GM19372 (cell line): ENCODE data around the gene LTV1.
"Not testable (repeated sequence)": the region's sequence is repeated elsewhere in the genome, so short reads cannot be mapped to it uniquely, and the experiment has no call there.

Source experiments
- ATAC-seq: cut with Tn5 transposase; IDR thresholded peaks from one replicate; pipeline ENCODE4 v1.9.1; 2021; ENCODE audit warnings: mild to moderate bottlenecking, low read depth, moderate library complexity; ENCODE audit not compliant: unreplicated experiment

Gene LTV1, protein sequence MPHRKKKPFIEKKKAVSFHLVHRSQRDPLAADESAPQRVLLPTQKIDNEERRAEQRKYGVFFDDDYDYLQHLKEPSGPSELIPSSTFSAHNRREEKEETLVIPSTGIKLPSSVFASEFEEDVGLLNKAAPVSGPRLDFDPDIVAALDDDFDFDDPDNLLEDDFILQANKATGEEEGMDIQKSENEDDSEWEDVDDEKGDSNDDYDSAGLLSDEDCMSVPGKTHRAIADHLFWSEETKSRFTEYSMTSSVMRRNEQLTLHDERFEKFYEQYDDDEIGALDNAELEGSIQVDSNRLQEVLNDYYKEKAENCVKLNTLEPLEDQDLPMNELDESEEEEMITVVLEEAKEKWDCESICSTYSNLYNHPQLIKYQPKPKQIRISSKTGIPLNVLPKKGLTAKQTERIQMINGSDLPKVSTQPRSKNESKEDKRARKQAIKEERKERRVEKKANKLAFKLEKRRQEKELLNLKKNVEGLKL

DNA sequence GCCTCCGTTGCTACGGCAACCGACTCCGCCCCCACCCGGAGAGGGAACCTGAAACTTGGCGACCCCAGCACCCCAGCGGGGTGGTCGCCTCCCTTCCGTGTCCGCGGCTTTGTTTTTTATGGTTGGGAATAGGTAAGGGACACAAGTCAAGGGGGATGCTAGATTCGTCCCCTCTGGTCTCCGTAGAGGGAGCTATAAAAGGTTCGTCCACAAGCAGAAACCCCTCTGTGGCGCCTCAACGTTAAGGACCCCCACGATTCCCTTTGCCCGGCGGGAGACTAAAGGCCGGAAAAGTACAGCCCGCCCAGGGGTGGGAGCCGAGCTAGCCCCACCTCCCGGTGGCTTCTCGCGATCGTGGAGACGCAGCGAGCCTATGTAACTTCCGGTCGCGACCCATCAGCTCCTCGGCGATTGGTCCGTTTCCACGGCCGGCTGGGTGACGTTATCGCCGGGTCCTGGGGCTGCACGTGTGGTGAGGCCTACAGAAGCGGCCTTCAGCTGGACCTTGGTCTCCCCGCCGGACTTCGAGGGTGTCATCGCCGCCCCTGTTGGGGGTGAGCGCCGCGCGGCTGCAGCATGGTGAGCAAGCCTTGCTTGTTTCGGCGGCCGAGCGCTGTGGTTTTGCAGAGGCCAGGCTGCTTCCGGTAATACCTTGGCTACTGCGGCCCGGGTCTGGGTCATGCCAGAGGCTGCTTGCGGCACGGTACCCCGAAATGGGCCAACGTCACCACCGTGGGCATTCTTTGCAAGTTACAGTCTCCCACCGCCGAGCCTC is at the start of gene LTV1:
TSS of gene LTV1 (plus strand) at position 437 of the 775 bp plus-strand sequence. CDS start at position 577, 140 bp downstream.
- ATAC-seq: peak; percentile 100

DNA sequence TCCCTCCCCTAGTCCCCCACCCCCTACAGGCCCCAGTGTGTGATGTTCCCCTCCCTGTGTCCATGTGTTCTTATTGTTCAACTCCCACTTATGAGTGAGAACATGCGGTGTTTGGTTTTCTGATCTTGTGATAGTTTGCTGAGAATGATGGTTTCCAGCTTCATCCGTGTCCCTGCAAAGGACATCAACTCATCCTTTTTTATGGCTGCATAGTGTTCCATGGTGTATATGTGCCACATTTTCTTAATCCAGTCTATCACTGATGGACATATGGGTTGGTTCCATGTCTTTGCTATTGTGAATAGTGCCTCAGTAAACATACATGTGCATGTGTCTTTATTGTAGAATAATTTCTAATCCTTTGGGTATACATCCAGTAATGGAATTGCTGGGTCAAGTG is 46.6 kb upstream of the LTV1 start:
- not testable (repeated sequence) for ATAC-seq

DNA sequence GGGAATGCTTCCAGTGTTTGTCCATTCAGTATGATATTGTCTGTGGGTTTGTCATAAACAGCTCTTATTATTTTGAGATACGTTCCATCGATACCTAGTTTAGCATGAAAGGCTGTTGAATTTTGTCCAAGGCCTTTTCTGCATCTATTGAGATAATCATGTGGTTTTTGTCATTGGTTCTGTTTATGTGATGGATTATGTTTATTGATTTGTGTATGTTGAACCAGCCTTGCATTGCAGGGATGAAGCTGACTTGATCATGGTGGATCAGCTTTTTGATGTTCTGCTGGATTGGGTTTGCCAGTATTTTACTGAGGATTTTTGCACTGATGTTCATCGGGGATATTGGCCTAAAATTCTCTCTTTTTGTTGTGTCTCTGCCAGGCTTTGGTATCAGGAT is 44.7 kb upstream of the LTV1 start:
- ATAC-seq: not testable (repeated sequence)

- ATAC-seq: no peak
Measured at GRCh38 chr6:143802833-143803565, 40.1 kb upstream of the LTV1 start.

GRCh38 chr6:143803769-143804568 is 39.2 kb upstream of the LTV1 start:
- ATAC-seq: no peak

- ATAC-seq: no peak
Measured at GRCh38 chr6:143804835-143805239, 38.3 kb upstream of the LTV1 start.

DNA sequence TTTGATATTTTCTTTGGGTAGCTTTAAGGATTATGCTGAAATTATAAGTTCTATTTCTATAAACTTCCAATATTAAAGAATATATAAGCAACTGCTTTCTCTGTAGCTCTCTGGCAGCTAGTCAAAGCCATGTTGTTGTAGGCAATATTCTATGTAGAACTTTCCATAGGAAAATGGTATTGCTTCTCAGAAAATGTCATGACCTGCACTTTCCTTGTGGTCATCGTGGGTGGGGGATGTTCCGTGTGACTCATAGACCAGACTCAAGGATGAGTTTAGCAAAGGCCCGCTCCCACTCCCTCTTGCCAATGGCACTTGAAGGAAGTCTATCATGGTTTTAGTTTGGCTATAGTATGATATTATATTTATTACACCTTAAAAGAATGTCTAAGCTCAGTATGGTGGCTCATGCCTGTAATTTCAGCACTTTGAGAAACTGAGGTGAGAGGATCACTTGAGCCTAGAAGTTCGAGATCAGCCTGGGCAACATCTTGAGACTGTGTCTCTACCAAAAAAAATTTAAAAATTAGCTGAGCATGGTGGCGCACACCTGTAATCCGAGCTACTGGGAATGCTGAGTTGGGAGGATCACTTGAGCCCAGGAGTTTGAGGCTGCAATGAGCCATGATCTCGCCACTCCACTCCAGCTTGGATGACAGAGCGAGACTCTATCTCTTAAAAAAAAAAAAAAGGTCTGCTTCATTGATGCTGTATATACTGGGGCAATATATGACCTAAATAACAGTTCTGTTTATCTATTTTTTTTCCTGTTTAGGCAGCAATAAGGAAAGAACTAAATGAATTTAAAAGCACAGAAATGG is 36.6 kb upstream of the LTV1 start:
- ATAC-seq: no peak

DNA sequence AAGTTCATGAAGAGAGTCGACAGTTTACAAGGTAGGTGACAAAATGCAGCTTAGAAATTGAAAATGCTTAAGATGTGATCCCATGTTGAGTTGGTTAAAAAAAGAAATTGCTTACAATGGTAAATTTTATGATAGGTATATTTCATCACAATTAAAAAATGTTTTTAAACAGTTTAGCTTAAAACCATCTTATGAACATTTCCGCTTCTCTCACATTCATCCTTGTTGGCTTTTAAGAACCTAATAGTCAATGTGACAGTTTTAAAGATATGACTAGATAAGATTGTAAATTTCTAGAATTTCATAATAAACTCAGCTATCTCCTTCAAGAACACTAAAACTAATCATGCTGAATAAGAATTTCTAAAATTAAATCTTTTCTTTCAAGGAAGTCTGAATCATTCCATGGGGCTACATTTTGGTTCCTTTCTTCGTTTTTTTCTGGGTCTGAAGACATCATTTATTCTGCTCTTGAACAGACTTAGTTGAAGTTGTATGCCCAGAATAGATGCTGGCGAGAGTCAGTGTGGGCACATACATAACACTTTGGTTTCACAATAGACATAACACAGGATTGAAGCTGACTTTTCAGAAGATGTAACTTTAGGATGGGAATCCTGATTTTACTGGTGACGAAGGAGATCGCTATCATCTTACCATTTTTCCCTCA is 35.9 kb upstream of the LTV1 start:
- ATAC-seq: no peak

GRCh38 chr6:143810745-143811144 is 32.4 kb upstream of the LTV1 start:
- ATAC-seq: no peak

- ATAC-seq: no peak
Measured at GRCh38 chr6:143811501-143812157, 31.5 kb upstream of the LTV1 start.

DNA sequence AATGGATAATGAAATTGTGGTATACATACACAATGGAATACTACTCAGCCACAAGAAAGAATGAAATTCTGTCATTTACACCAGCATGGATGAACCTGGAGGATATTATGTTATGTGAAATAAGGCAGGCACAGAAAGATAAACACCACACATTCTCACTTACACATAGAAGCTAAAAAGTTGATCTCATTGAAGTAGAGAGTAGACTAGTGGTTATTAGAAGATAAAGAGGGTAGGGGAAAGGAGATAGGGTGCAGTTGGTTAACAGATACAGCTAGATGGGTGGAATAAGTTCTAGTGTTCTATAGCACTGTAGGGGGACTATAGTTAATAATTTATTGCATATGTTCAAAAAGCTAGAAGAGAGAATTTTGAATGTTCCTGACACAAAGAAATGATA is 25.5 kb upstream of the LTV1 start:
- no peak for ATAC-seq

- no peak for ATAC-seq
Measured at GRCh38 chr6:143821359-143821758, 21.8 kb upstream of the LTV1 start.

- no peak for ATAC-seq
Measured at GRCh38 chr6:143822584-143823024, 20.5 kb upstream of the LTV1 start.

GRCh38 chr6:143823548-143823947 is 19.6 kb upstream of the LTV1 start:
- no peak for ATAC-seq

- no peak for ATAC-seq
Measured at GRCh38 chr6:143828572-143828971, 14.6 kb upstream of the LTV1 start.

DNA sequence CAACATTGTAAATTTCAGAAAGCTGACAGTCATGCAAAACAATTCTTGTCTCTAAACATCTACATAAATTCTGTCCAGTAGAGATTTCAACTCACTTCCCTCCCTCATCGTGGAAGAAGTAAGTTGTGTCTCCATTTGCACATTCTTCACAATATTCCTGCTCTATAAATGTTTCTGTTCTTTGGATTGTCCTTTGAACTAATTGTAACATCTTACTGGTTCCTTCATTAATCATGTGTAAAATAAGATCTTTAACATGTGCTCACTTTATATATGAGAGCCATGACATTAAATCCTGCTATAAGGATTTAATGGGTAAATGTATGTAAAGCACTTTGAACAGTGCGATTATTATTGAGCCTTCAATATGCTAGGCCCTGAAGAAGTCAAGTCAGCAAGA is 7.0 kb upstream of the LTV1 start:
- no peak for ATAC-seq

- no peak for ATAC-seq
Measured at GRCh38 chr6:143838395-143838794, 4.7 kb upstream of the LTV1 start.

- ATAC-seq: no peak
Measured at GRCh38 chr6:143839196-143839595, 3.9 kb upstream of the LTV1 start.
